ENCODE measurements around the gene PADI6.
A peak's percentile ranks its signal among the peaks of the same experiment; 100 is the strongest.

The PADI6 gene

GRCh38 chr1:17437260-17437579, 65.2 kb downstream of the PADI6 start:
- no peak for DNase-seq

- no peak for DNase-seq
These were observed 65.8 kb downstream of the PADI6 start for GRCh38 chr1:17437580-17438317.

- DNase-seq: no peak
These were observed 66.6 kb downstream of the PADI6 start for GRCh38 chr1:17438318-17439249.

GRCh38 chr1:17439250-17440073, 67.5 kb downstream of the PADI6 start, which contains the start of gene RCC2:
Gene RCC2 (minus strand): TSS chr1:17439677. CDS start chr1:17438514, 1,163 bp downstream.
- peak; percentile 71 for DNase-seq

- no peak for DNase-seq
These were observed 68.3 kb downstream of the PADI6 start for GRCh38 chr1:17440074-17440826.

GRCh38 chr1:17440827-17441168, 68.8 kb downstream of the PADI6 start:
- DNase-seq: no peak

GRCh38 chr1:17441265-17441992, 69.4 kb downstream of the PADI6 start:
- DNase-seq: no peak

GRCh38 chr1:17441993-17442357, 70.0 kb downstream of the PADI6 start:
- DNase-seq: no peak

GRCh38 chr1:17442841-17443240, 70.8 kb downstream of the PADI6 start:
- DNase-seq: no peak

- no peak for DNase-seq
These were observed 75.6 kb downstream of the PADI6 start for GRCh38 chr1:17447501-17447992.
